K562 (cell line): ENCODE measurements around the gene PPP1R12C. TPM values are rescaled to one million over a fixed set of nuclear protein-coding genes. Genes with fewer than 3 reads are reported as not detected.
A peak's percentile ranks its signal among the peaks of the same experiment; 100 is the strongest.

Experiments
- E2F4 ChIP-seq: sonication (generic); formaldehyde crosslinking; IDR thresholded peaks from 2 replicates; pipeline ENCODE4 v1.8.0; 2022; ENCODE audit warnings: mild to moderate bottlenecking, low read depth, missing genetic modification reagents
- HEY1 ChIP-seq: fragments of 250-450 bp; sonication (Bioruptor Pico); IDR thresholded peaks from 2 replicates; pipeline ENCODE4 v1.5.0; 2020; ENCODE audit warnings: mild to moderate bottlenecking, moderate library complexity, borderline replicate concordance
- ILF3 ChIP-seq: fragments of 450-650 bp; IDR thresholded peaks from 2 replicates; pipeline ENCODE4 v1.6.1; 2018; ENCODE audit warnings: antibody characterized with exemption, mild to moderate bottlenecking, moderate library complexity, borderline replicate concordance
- MGA ChIP-seq: fragments of 450-650 bp; IDR thresholded peaks from 2 replicates; pipeline ENCODE4 v1.6.1; 2016; ENCODE audit warnings: mild to moderate bottlenecking, moderate library complexity
- NR1H2 ChIP-seq: sonication (generic); formaldehyde crosslinking; IDR thresholded peaks from 2 replicates; pipeline ENCODE4 v1.4.0; 2020; ENCODE audit warnings: mild to moderate bottlenecking, missing genetic modification reagents
- PCBP2 ChIP-seq: fragments of 200-400 bp; formaldehyde crosslinking; IDR thresholded peaks from 2 replicates; pipeline ENCODE4 v1.6.1; 2018; ENCODE audit warnings: low read length, low read depth, mild to moderate bottlenecking, moderate library complexity; ENCODE audit not compliant: poor library complexity, severe bottlenecking
- POLR2B ChIP-seq: fragments of 450-650 bp; IDR thresholded peaks from 2 replicates; pipeline ENCODE4 v1.6.1; 2018; ENCODE audit warnings: low read depth; ENCODE audit not compliant: partially characterized antibody
- PRPF4 ChIP-seq: fragments of 200-400 bp; formaldehyde crosslinking; IDR thresholded peaks from one replicate; pipeline ENCODE4 v1.6.1; 2017; ENCODE audit warnings: low read length, low read depth, mild to moderate bottlenecking; ENCODE audit not compliant: insufficient read depth, poor library complexity, severe bottlenecking
- RBM39 ChIP-seq: fragments of 200-400 bp; formaldehyde crosslinking; optimal IDR thresholded peaks from 2 replicates; pipeline ENCODE3; 2018; ENCODE audit warnings: low read depth, low read length
- SAFB ChIP-seq: fragments of 200-400 bp; formaldehyde crosslinking; IDR thresholded peaks from 2 replicates; pipeline ENCODE4 v1.6.1; 2017; ENCODE audit warnings: low read depth, low read length, borderline replicate concordance
- TAL1 ChIP-seq: fragments of 450-650 bp; IDR thresholded peaks from 2 replicates; pipeline ENCODE4 v1.6.1; 2016; ENCODE audit warnings: mild to moderate bottlenecking
- ZBTB1 ChIP-seq: sonication (generic); formaldehyde crosslinking; IDR thresholded peaks from 2 replicates; pipeline ENCODE4 v1.8.1; 2023; ENCODE audit warnings: missing genetic modification reagents, low read depth, mild to moderate bottlenecking, borderline replicate concordance
- ZNF12 ChIP-seq: sonication (generic); formaldehyde crosslinking; IDR thresholded peaks from 2 replicates; pipeline ENCODE4 v1.4.0; 2020; ENCODE audit warnings: mild to moderate bottlenecking, missing genetic modification reagents
- ZNF384 ChIP-seq: IDR thresholded peaks from 2 replicates; pipeline ENCODE4 v1.6.1; 2012; ENCODE audit warnings: low read depth, low read length, improper control_type of control experiment
- ZNF766 ChIP-seq: fragments of 200-800 bp; sonication (Bioruptor generic); conservative IDR thresholded peaks from 2 replicates; pipeline ENCODE4 v1.6.1; 2016; ENCODE audit warnings: missing genetic modification characterization, missing compliant biosample characterization
- polyA plus RNA-seq, 8 experiments: library from polyadenylated mRNA; depleted of rRNA in 4 of 8; stranded (reverse) in 5 of 8; unstranded in 3 of 8; fragments of >200 nt; fragmentation: Nextera tagmentation in 2 of 8; fragmentation: Illumina TruSeq in 1 of 8; extraction: Ambion mirVana in 2 of 8; extraction: Trizol in 1 of 8; gene quantifications; 2 replicates each; pipeline versions ENCODE4 v1.2.1 to v1.2.3, GENCODE V29; 2011 to 2014; ENCODE audit warnings: inconsistent platforms in 1 of 8, missing spikeins in 1 of 8
- total RNA-seq, 7 experiments: library from RNA; depleted of rRNA in 6 of 7; stranded (reverse); fragments of >200 nt in 6 of 7; fragmentation: Illumina TruSeq in 2 of 7; extraction: Trizol in 2 of 7; gene quantifications; 2 replicates each; pipeline versions ENCODE4 v1.2.1 to v1.2.3, GENCODE V29; 2011 to 2021; ENCODE audit warnings: low replicate concordance in 1 of 7

PPP1R12C gene
- total and polyA plus RNA-seq, 9 of the 15 experiments (the other 6 are each of a cell fraction or from before 2014, with no cell fraction given): 1.8 to 136 (median 33.7) TPM

DNA sequence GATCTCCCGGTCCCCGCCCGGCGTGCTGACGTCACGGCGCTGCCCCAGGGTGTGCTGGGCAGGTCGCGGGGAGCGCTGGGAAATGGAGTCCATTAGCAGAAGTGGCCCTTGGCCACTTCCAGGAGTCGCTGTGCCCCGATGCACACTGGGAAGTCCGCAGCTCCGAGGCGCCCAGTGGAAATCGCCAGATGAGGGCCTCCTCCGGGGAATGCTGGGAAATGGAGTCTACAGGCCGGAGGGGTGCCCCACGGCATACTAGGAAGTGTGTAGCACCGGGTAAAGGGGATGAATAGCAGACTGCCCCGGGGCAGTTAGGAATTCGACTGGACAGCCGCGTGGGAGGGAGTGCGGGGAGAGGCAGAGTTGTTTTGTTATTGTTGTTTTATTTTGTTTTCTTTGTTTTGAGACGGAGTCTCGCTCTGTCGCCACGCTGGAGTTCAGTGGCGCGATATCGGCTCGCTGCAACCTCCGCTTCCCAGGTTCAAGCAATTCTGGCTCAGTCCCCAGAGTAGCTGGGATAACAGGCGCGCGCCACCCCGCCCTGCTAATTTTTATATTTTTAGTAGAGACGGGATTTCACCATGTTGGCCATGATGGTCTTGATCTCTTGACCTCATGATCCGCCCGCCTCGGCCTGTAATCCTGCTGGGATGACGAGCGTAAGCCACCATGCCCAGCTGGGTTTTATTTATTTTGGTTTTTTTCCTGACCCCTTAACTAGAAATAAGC, 390 bp upstream of the PPP1R12C start (continued):
- no peak for TF ChIP-seq MGA
- peak; percentile 77 for TF ChIP-seq POLR2B
- no peak for TF ChIP-seq HEY1
- TF ChIP-seq ZNF12 (CRISPR knock-in tag): no peak
- TF ChIP-seq TAL1: no peak
- TF ChIP-seq ZNF766 (CRISPR knock-in tag): peak; percentile 97
- TF ChIP-seq ZBTB1 (CRISPR knock-in tag): no peak
- no peak for TF ChIP-seq ZNF384
- no peak for TF ChIP-seq NR1H2 (CRISPR knock-in tag)
- TF ChIP-seq E2F4: no peak
- TF ChIP-seq ILF3: no peak
- no peak for TF ChIP-seq PCBP2
- TF ChIP-seq RBM39: no peak
- TF ChIP-seq SAFB: no peak
- TF ChIP-seq PRPF4: no peak
